Left lung (tissue), 10 donors: Measurements from ENCODE around the gene ZNF101. TPM values are rescaled to one million over a fixed set of nuclear protein-coding genes. Genes with fewer than 3 reads are reported as not detected.

Source experiments
- ATAC-seq: fragments of 200-7000 bp; cut with Tn5 transposase; one replicate; pipeline ENCODE4 v1.9.1; 2020; ENCODE audit warnings: moderate library complexity
- DNase-seq, 4 donors: peaks; one replicate each; pipeline ENCODE4 v3.0.0-alpha.2; 2013 to 2020
- H3K27ac ChIP-seq, 2 donors: fragments of 200-600 bp; sonication (generic) in 1 of 2; one replicate each; pipeline versions ENCODE4 v1.5.0 to v1.8.0; 2020 to 2021
- H3K27me3 ChIP-seq, 2 donors: fragments of 200-600 bp; sonication (generic) in 1 of 2; one replicate each; pipeline versions ENCODE4 v1.5.0 to v1.8.0; 2020 to 2021
- H3K36me3 ChIP-seq, 2 donors: fragments of 200-600 bp; sonication (generic) in 1 of 2; one replicate each; pipeline versions ENCODE4 v1.5.0 to v1.8.0; 2020 to 2021
- H3K4me1 ChIP-seq, 2 donors: fragments of 200-600 bp; one replicate each; pipeline ENCODE4 v1.8.0; 2021
- H3K4me3 ChIP-seq, 2 donors: fragments of 200-600 bp; sonication (generic) in 1 of 2; one replicate each; pipeline versions ENCODE4 v1.5.0 to v1.8.0; 2020 to 2021; ENCODE audit warnings: mild to moderate bottlenecking in 1 of 2
- H3K9me3 ChIP-seq, 2 donors: fragments of 200-600 bp; sonication (generic) in 1 of 2; one replicate each; pipeline versions ENCODE4 v1.5.0 to v1.8.0; 2020 to 2021
- CTCF ChIP-seq, 2 donors: fragments of 200-600 bp; sonication (generic) in 1 of 2; IDR thresholded peaks; one replicate each; pipeline versions ENCODE4 v1.5.0 to v1.8.0; 2021; ENCODE audit warnings: antibody characterized with exemption in 2 of 2
- intact Hi-C, 2 donors: fragments of 100-400 bp; cut with DNase I; formaldehyde crosslinking; loops; one replicate each; pipeline versions ENCODE4 v1.11.2 to v1.14.2; 2022
- polyA plus RNA-seq, 6 donors: library from polyadenylated mRNA; unstranded; fragments of 120-200 nt; gene quantifications; one replicate each; pipeline ENCODE4 v1.2.1, GENCODE V29; 2013; ENCODE audit not compliant: insufficient read length in 6 of 6
- total RNA-seq, 2 donors: library from RNA; stranded (reverse); fragmentation: NEBNext Ultra II Directional; extraction: Animal tissue kit (Norgen Biotek cat#: 25700); gene quantifications; one replicate each; pipeline ENCODE4 v1.2.1, GENCODE V29; 2021
- donor health status: DM: no; HTN: yes; CAD: no.
- donor health status: DM: no; HTN: no; CAD: no.

Gene ZNF101
- total and polyA plus RNA-seq, 8 donors = 9.7 to 17.5 (median 13.5) TPM

DNA sequence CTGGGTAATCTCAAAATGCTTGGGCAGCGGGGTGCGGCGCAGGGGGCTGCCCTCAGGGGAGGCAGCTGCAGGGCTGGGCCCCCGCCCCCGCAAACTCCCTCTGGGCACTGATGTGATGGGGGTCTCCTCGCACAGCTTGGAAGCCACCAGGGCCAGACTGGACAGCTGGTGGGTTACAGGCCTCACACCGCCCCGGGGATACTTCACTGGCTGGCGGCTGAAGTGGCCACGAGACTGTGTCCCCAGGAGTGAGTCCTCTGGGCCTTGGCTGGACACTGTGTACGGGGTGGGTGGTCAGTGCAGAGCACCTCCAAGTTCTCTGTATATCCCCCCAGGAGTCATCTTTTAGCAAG is 38.6 kb upstream of the ZNF101 start:
- ATAC-seq (no peak), DNase-seq (peak in 1 of 4 donors; percentile 32)
- no peak overlapping the region for H3K27ac ChIP-seq
- peaks cover 0 to 11% of the 10 kb centered on the region in 2 donors for H3K27me3 ChIP-seq
- H3K9me3 ChIP-seq = no peaks in the 10 kb centered on the region
- no peak overlapping the region for H3K4me3 ChIP-seq
- intact Hi-C loops = no loop called here
- no peak for TF ChIP-seq CTCF (IDR thresholded peaks at IDR 0.05)
- H3K4me1 ChIP-seq = peaks cover 7 to 21% of the 10 kb centered on the region in 2 donors
- peaks cover 0 to 63% of the 10 kb centered on the region in 2 donors for H3K36me3 ChIP-seq

GRCh38 chr19:19630426-19630825 is 38.2 kb upstream of the ZNF101 start:
- Histone ChIP-seq H3K9me3 (no peaks in the 10 kb centered on the region), H3K4me3 (no peak overlapping the region), H3K27ac (no peak overlapping the region), H3K36me3 (peaks cover 0 to 67% of the 10 kb centered on the region in 2 donors), H3K4me1 (peaks cover 7 to 21% of the 10 kb centered on the region in 2 donors), H3K27me3 (peaks cover 0 to 11% of the 10 kb centered on the region in 2 donors)
- ATAC-seq (no peak), DNase-seq (no peak)
- intact Hi-C loops = no loop called here
- no peak for TF ChIP-seq CTCF (IDR thresholded peaks at IDR 0.05)

DNA sequence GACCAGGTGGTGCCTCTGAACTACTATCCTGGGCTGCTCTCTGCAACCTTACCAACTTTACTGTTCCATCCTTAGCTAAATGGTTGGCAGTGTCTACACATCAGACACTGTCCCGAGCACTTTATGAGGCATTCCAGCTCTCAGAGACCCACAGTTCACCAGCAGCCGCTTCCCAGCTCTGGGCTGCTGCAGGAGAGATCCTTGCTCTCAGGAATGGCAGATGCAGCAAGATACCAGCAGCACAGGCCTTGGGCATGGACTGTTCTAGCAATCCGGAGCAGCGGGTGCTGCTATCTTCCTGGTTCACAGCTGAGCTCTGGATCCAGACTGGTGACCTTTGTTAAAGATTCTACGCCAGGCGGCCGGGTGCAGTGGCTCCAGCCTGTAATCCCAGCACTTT is 37.3 kb upstream of the ZNF101 start:
- peaks cover 0 to 11% of the 10 kb centered on the region in 2 donors for H3K27me3 ChIP-seq
- ATAC-seq (no peak), DNase-seq (no peak)
- no peak for TF ChIP-seq CTCF (IDR thresholded peaks at IDR 0.05)
- intact Hi-C loops = no loop called here
- peaks cover 0 to 76% of the 10 kb centered on the region in 2 donors for H3K36me3 ChIP-seq
- H3K4me1 ChIP-seq = peaks cover 7 to 21% of the 10 kb centered on the region in 2 donors
- no peak overlapping the region for H3K27ac ChIP-seq
- no peaks in the 10 kb centered on the region for H3K9me3 ChIP-seq
- H3K4me3 ChIP-seq = no peak overlapping the region

DNA sequence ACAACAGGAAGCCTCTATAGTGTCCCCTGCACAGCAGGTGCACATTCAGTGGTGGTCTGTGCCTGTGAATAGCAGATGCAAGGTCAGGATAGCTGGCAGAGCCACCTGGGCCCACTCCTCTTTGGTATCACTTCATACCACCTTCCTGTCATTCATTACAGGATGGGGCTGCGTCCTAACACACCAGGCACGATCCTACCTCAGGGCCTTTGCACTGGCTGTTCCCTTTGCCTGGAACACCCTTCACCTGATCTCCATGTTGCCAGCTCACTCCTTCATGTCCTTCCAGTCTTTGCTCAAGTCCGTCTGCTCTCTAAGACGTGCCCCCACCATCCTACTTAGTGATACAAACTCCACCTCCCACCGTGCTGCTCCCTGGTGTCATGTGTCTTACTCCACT is 36.0 kb upstream of the ZNF101 start:
- Histone ChIP-seq H3K4me3 (no peak overlapping the region), H3K4me1 (peaks cover 7 to 14% of the 10 kb centered on the region in 2 donors), H3K9me3 (no peaks in the 10 kb centered on the region), H3K27me3 (peaks cover 0 to 9% of the 10 kb centered on the region in 2 donors), H3K27ac (no peak overlapping the region), H3K36me3 (peaks cover 0 to 83% of the 10 kb centered on the region in 2 donors)
- intact Hi-C loops = no loop called here
- TF ChIP-seq CTCF (IDR thresholded peaks at IDR 0.05) = no peak
- no peak for ATAC-seq
- no peak for DNase-seq

- no peak for TF ChIP-seq CTCF (IDR thresholded peaks at IDR 0.05)
- Histone ChIP-seq H3K4me1 (peaks cover under 1 to 2% of the 10 kb centered on the region in 2 donors), H3K4me3 (no peak overlapping the region), H3K27me3 (no peaks in the 10 kb centered on the region), H3K36me3 (peaks cover 0 to 95% of the 10 kb centered on the region in 2 donors), H3K9me3 (no peaks in the 10 kb centered on the region), H3K27ac (no peak overlapping the region)
- no peak for ATAC-seq
- intact Hi-C loops = no loop called here
- DNase-seq = no peak
Observed at GRCh38 chr19:19633711-19634515, 34.7 kb upstream of the ZNF101 start.
